GM10847 (cell line): ENCODE measurements around the gene ATXN1.

Experiments
- POLR2A ChIP-seq: IDR thresholded peaks from 2 replicates; pipeline ENCODE4 v1.6.1; 2011; ENCODE audit not compliant: insufficient read length; ENCODE audit errors: extremely low read depth

The ATXN1 gene

GRCh38 chr6:16397623-16398022 is 363.6 kb downstream of the ATXN1 start:
- TF ChIP-seq POLR2A, result no peak

- TF ChIP-seq POLR2A, result no peak
These were observed 364.6 kb downstream of the ATXN1 start for GRCh38 chr6:16396497-16397319.

GRCh38 chr6:16394632-16395031 is 366.6 kb downstream of the ATXN1 start:
- no peak for TF ChIP-seq POLR2A

- no peak for TF ChIP-seq POLR2A
These were observed 367.9 kb downstream of the ATXN1 start for GRCh38 chr6:16393326-16393725.

GRCh38 chr6:16392010-16392409 is 369.2 kb downstream of the ATXN1 start:
- no peak for TF ChIP-seq POLR2A

GRCh38 chr6:16391451-16391912 is 369.8 kb downstream of the ATXN1 start:
- TF ChIP-seq POLR2A, result no peak

GRCh38 chr6:16389642-16390041 is 371.6 kb downstream of the ATXN1 start:
- no peak for TF ChIP-seq POLR2A

- no peak for TF ChIP-seq POLR2A
These were observed 372.8 kb downstream of the ATXN1 start for GRCh38 chr6:16388488-16388887.

- TF ChIP-seq POLR2A, result no peak
These were observed 375.2 kb downstream of the ATXN1 start for GRCh38 chr6:16386057-16386456.

- TF ChIP-seq POLR2A, result no peak
These were observed 377.6 kb downstream of the ATXN1 start for GRCh38 chr6:16383607-16384206.

- no peak for TF ChIP-seq POLR2A
These were observed 380.9 kb downstream of the ATXN1 start for GRCh38 chr6:16380220-16380809.

GRCh38 chr6:16377470-16377869 is 383.8 kb downstream of the ATXN1 start:
- no peak for TF ChIP-seq POLR2A

GRCh38 chr6:16375843-16376242 is 385.4 kb downstream of the ATXN1 start:
- TF ChIP-seq POLR2A, result no peak

GRCh38 chr6:16375206-16375605 is 386.1 kb downstream of the ATXN1 start:
- TF ChIP-seq POLR2A, result no peak

- TF ChIP-seq POLR2A, result no peak
These were observed 386.6 kb downstream of the ATXN1 start for GRCh38 chr6:16374461-16375200.
